Lower leg skin (tissue), 3 donors: ENCODE results near the gene JPH3.

Source experiments
- CTCF ChIP-seq, 3 donors: fragments of 450-650 bp; IDR thresholded peaks; one replicate each; pipeline ENCODE4 v1.5.1; 2016; ENCODE audit warnings: antibody characterized with exemption in 3 of 3, mild to moderate bottlenecking in 3 of 3, moderate library complexity in 2 of 3
- POLR2A ChIP-seq, 2 donors: fragments of 450-650 bp; IDR thresholded peaks; one replicate each; pipeline ENCODE4 v1.6.1; 2016 to 2017; ENCODE audit warnings: antibody characterized with exemption in 2 of 2, mild to moderate bottlenecking in 1 of 2, moderate library complexity in 1 of 2

DNA sequence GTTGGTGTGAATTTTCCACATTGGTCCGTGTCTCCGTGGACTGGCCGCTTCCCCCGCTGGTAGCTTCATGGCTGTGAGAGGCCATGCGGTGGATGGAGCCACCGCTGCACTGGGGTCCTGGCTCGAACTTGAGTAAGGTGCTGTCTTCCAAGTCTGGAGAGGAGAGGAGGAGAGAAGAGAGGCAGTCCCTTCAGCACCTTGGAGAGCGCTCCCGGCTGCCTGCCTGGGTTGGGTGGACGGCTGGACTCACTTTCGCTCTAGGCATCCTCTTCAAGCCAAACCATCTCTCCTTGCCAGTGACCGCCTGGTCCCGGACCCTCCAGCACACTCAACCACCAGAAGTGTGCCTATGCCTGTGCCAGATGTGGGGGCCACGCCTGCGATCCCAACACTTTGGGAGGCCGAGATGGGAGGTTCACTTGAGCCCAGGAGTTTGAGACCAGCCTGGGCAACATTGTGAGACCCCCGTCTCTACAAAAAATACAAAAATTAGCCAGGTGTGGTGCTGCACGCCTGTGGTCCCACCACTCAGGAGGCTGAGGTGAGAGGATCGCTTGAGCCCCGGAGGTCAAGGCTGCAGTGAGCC, 6.2 kb downstream of the JPH3 start:
- TF ChIP-seq CTCF (IDR thresholded peaks at IDR 0.05) (no peak), POLR2A (IDR thresholded peaks at IDR 0.05) (no peak)
